GM12865 (cell line): ENCODE measurements around the gene STX10.

ENCODE experiments used
- DNase-seq: peaks from one replicate; pipeline ENCODE4 v3.0.0; 2010; ENCODE audit warnings: low read depth
- H3K4me3 ChIP-seq: 2 replicates; pipeline ENCODE4 v1.5.1; 2011; ENCODE audit warnings: mild to moderate bottlenecking, low read depth, low read length, control low read depth
- CTCF ChIP-seq: IDR thresholded peaks from 2 replicates; pipeline ENCODE4 v1.5.1; 2011; ENCODE audit warnings: low read length, control low read depth, low read depth, inconsistent platforms; ENCODE audit not compliant: insufficient read depth; ENCODE audit errors: missing control alignments

Gene STX10

DNA sequence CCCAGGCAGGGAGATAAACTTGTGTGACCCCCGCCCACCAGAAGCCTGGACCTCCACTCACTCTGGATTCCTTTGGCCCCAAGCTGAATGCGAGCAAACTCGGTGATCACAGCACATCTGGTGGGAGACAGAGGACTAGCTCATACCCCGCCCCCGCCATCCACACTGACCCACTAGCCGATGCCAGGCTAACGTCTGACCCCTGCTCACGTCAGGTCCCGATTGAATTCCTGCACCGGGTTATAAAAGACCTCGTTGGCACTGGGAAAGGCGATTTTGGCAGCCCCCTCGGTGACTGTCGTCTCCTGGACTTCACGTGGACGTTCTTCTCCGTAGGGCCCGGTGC, 34.3 kb downstream of the STX10 start:
- no peak for DNase-seq
- H3K4me3 ChIP-seq: peak overlapping the region; percentile 95
- no peak for TF ChIP-seq CTCF

- DNase-seq: no peak
- H3K4me3 ChIP-seq: no peak overlapping the region
- TF ChIP-seq CTCF: no peak
Observed at GRCh38 chr19:13112555-13112954, 37.6 kb downstream of the STX10 start.

GRCh38 chr19:13110099-13110610, 40.0 kb downstream of the STX10 start:
- TF ChIP-seq CTCF: no peak
- no peak for DNase-seq
- H3K4me3 ChIP-seq: no peak overlapping the region

- no peak for TF ChIP-seq CTCF
- DNase-seq: no peak
- no peak overlapping the region for H3K4me3 ChIP-seq
Observed at GRCh38 chr19:13109361-13110098, 40.6 kb downstream of the STX10 start.

GRCh38 chr19:13104848-13105711, 45.1 kb downstream of the STX10 start:
- no peak for TF ChIP-seq CTCF
- peak overlapping the region; percentile 68 for H3K4me3 ChIP-seq
- DNase-seq: peak; percentile 79

- peak overlapping the region; percentile 68 for H3K4me3 ChIP-seq
- TF ChIP-seq CTCF: peak; percentile 99
- DNase-seq: peak; percentile 88
Observed at GRCh38 chr19:13104360-13104847, 45.8 kb downstream of the STX10 start.
